GM18861 (cell line): ENCODE measurements around the gene PLEKHG4B.
"Not testable (repeated sequence)": the region's sequence is repeated elsewhere in the genome, so short reads cannot be mapped to it uniquely, and the experiment has no call there.

ENCODE experiments used
- ATAC-seq: cut with Tn5 transposase; IDR thresholded peaks from one replicate; pipeline ENCODE4 v1.9.1; 2021; ENCODE audit not compliant: unreplicated experiment

The PLEKHG4B gene

DNA sequence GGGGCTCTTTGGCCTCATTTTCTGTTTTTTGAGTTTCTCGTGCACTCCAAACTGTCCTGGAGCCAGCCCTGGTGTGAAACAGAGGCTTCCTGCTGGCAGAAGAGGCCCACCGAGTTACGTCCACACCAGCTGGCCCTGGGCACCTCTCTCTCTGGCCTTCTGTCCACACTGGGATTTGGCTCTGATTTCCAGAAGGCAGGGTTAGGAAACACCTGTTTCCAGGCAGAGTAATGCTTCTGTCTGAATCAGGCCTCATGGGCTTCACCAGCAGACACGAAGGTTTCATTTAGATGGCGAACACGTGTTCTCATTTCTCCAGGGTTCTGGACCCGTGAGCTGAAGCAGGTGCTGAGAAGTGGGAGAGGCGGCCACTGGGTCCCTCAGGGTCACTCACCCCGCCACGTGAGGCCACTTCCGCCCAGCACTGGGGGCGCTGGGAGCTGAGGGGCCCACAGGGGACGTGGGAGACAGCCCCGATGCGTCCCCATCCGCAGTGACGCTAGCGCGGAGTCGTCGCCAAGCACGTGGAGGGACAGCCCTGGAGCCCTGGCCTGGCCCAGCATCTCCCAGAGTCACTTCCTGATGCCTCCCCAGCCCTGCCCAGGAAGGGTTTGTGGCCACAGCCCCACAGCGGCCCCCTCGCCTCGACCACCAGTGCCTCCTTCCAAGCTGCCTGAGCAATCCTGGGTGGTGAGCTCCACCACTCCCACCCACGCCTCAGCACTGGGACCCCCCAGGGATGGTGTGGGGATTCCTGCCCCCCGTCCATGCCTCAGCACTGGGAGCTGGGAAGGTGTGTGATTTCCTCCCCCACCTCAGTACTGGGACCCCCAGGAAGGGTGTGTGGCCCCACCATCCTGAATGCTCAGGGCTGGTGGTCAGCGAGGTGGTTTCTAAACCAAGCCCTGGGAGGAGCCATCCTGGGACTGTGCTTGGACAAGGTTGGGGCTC is 94.4 kb downstream of the PLEKHG4B start:
- ATAC-seq = no peak

DNA sequence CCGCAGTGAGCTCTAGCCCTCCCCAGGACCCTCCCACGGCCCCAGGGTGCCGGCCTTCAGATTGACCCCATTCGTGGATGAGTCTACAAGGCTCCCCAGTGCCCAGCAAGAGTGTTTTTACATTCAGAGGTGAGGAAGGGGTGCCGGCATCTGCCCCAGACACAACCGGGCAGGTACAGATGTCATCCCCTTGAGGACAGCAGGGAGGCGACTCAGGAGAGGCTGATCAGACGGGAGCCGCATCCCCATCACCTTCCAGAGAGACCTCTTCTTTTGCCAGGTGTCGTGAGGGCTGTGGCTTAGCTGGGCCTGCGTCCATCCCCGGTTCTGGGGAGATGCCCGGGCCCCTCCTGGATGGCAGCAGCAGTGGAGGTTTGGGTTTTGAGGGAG is 95.1 kb downstream of the PLEKHG4B start:
- no peak for ATAC-seq

DNA sequence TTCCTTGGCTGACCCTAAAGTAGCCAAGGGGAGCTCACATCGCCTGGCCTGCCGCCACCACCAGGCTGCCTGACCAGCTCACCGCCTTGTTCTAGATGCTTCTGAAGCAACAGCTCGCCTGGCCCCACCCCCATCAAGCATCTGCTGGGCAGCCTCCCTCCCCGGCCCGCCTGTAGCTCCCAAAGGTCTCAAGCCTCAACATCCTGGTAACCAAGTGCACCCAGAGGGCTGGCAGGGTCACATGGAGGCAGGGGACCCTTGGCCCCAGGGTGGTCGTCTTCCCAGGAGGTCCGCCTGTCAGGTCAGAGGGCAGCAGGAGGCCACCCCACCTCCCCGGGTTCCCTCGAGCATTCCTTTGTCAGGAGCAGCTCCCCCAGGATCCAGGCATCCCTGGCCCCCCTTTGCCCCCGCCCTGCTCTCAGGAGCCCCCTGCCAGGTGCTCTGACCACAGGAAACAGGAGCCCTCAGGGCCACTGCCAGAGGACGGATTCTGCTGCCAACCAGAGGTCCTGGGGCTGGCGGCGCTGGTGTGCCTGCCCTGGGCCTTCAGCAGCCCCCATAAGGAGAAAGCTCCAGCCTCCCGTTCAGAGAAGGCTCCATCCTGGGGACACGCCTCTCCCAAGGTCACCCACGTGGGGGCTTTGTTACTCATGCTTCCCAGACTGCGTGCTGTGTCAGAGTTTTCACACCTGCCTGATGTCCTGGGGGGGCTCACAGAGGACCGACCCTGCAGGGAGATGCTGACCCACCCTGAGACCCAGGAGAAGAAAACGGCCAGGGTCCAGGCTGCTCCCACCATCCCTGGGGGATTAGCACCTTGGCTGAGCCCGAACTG is 95.9 kb downstream of the PLEKHG4B start:
- no peak for ATAC-seq

DNA sequence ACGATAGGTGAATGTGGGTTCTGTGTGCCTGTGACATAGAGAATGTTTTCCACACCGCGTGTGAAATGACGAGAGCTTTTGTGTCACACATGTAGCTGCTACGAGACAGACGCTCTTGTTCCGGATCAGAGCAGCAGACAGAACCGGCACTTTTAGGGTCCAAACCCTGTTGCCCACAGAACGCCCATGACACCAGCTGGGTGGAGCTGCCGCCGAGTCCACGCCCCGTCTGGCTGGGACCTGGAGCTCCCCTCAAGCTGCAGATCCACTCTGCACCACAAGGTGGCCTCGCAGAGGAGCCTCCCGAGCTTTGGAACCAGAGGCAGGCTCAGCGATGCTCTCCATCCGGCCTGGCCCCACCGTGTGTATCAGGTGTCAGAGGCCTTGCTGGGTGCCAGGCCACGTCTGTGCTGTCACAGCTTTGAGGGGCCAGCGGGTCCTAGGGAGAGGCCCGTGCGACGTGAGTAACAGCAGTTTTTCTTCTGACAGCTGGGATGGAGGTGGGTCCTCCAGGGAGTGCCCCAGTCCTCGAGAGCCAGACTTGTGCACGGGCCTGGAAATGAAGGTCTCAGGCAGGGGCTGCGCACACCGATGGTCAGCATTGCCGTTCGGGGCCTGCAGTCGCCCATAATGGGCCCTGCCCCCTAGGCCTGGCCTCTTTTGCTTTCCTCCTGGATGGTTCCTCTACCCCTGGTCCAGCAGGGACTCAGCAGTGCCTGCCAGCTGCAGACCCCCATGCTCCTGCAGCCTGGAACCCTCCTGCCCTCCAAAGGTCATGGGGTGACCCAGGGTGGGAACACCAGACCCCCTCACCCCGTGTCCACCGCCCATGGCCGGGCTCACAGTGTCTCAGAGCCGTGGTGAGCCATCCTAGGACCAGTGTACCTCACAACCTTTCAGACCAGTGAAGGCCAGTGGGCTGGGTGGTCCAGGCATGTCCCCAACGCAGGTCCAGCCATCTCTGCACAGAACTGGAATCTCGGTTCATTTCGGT is 96.8 kb downstream of the PLEKHG4B start:
- ATAC-seq = peak; percentile 89

DNA sequence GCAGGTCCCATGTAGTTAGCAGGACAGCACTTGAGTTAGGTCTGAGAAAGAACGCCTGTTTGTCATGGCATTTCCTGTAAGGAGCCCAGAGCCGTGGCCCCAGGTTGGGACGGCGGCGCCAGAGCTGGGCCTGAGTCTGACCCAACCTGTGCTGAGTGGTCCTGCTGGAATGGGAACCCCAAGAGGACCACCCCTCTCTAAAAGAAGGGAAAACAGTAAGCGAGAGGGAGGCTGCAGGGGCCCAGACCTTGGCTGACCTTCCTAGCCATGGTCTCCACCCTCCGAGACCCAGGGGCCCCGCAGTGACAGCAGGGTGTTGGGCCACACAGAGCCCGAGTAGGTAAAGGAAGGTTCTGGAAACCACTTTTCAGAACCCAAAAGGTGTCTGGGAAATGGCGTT is 97.5 kb downstream of the PLEKHG4B start:
- ATAC-seq = no peak

DNA sequence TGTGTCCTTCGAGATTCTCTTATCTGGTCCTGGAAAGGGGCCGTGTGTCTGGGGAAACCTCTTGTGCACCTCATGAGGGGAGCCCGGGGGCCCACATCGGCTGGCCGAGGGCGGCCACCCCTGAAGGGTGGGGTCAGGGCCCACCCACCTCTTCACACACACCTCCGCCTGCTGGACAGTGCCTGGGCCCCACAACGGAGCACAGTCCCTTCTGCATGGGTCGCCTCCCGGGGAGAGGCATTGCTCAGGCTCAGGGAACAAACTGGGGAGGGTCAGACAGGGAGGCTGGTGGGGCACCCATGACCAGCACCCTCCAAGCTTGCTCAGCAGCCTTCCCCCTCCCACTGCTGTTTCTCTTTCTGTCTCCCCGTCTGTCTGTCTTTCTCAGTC is 98.0 kb downstream of the PLEKHG4B start:
- no peak for ATAC-seq

DNA sequence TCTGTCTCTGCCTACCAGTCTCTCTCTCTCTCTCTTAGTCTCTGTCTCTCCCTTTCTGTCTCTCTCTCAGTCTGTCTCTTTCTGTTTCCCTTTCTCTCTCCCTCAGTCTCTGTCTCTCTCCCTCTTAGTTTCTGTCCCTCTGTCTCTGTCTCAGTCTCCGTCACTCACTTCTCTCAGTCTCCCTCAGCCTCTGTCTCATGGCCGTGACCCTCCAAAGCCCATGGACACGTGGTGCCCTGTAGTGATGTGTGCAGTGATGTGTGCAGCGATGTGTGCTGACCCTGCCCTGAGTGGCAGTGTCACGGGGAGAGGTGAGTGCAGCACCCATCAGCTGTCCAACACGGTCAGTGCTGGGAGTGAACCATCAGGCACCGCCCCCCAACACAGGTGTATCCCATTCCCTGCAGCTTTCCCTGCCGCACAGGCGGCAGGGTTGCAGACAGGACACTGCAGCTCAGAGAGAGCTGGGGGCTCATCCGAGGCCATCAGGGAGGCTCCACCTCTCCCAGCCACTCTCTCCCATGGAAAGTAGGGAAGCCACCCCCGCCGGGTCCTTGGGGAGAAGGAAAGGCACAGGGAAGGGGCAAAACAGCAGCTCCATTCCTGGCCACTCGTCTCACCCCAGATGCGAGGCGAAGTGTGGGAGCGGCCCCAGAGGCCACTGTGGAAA is 98.5 kb downstream of the PLEKHG4B start:
- no peak for ATAC-seq

DNA sequence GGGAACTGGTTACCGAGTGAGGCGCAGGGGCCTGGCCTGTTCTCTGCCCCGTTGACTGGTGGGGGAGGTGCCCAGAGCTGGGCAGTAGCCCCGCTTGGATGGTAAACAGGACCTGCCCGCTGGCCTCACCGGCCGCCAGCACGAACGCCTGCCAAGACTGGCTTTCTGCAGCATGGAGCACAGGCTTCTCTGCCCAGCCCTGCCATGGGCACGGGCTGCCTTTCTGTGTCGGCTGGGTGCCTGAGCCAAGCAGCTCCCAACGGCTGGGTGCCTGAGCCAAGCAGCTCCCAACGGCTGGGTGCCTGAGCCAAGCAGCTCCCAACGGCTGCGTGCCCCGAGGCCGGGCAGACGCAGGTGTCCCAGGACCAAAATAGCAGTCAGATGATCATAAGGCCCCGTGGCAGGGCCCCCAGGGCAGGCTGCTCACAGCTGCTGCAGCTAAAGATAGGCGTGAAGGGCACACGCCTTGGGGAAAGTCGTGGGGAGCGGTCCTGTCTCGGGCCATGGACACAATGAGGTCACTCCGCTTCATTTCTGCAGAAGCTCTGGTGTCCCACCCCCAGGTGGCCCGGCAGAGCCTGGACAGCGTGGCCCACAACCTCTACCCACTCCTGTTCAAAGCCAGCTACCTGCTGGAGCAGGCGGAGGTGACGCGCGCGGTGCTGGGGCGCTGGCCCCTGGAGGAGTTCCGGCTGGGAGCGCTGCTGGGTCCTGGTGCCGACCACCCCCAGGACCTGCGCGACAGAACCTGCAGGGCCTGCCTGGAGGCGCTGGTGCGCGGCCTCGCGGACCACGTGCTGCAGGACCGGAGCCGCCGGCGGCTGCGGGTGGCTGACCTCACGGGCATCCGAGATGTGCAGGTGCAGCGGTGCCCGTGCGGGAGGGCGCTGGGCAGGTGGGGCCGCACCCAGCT is 99.3 kb downstream of the PLEKHG4B start, which contains the start of gene LRRC14B:
Gene LRRC14B (plus strand): TSS at position 460 of the 913 bp plus-strand sequence. CDS start 44 bp downstream, at position 504.
- ATAC-seq = no peak

DNA sequence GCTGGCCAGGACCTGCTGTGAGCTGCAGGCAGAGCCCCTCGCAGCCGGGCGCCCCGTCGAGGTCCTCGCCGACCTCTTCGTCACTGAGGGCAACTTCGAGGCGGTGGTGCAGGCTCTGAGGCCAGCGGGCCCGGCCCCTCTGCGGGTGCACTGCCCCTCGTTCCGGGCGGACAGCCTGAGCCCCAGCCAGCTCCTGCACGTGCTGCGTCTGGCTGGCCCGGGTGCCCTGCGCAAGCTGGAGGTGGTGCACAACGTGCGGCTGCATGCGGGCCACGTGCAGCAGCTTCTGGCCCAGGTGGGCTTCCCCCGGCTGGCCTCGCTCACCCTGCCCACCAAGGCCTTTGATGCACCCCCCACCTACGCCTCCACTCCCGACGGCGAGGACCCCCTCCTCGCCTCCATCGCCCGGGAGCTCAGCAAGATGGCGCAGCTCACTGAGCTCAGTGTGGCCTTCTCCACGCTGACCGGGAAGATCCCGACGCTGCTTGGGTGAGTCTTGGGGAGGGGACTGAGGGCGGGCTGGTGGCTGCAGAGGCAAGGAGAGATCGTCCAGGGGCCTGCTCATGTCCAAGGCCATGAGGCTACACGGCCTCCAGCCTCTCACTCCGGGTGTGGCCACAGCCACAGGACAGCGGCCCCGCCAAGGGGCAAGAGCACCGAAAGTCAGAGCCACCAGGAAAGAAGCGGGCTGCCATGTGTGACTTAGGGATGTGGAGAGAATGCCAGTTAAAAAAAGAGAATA is 100.2 kb downstream of the PLEKHG4B start:
- no peak for ATAC-seq

DNA sequence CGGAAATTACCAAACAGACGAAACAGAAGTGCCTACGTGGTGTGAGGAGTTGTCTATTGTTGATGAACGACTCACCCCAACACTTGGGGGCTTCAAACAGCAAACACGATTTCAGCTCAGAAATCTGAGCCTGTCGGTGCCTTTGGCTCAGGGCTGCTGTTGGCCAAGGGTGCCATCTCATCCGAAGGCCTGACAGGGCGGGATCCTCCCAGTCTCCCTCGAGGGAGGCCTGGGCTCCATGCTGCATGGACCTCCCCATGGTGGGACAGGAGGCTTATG is 100.7 kb downstream of the PLEKHG4B start:
- ATAC-seq = no peak

DNA sequence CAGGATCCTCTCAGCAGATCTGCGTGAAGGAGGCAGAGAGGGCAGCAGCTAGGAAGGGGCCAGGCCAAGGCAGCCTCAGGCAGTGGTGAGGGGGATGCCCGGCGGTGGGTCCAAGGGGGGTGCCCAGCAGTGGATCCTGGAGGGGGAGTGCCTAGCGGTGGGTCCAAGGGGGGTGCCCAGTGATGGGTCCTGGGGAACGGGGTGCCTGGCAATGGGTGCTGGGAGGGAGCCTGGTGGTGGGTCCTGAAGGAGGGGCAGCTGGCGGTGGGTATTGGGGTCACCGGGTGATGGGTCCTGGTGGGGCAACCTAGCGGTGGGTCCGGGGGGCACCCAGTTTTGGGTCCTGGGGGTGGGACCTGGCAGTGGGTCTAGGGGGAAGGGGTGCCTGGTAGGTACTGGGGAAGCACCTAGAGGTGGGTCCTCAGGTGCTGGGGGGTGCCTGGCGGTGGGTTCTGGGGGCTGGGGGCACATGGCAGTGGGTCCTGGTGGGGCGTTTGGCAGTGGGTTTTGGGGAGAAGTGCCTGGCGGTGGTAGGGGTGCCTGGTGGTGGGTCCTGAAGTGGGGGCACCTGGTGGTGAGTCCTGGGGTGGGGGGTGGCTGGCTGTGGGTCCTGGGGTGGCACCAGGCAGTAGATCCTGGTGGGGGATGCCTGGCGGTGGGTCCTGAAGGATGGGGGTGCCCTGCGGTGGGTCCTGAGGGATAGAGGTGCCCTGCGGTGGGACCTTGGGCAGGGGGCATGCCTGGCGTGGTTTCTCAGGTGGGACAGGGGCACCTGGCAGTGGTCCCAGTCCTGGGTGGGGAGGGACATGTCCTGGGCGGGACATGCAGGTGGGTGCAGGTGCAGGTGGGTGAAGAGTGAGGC is 101.2 kb downstream of the PLEKHG4B start:
- ATAC-seq = no peak

DNA sequence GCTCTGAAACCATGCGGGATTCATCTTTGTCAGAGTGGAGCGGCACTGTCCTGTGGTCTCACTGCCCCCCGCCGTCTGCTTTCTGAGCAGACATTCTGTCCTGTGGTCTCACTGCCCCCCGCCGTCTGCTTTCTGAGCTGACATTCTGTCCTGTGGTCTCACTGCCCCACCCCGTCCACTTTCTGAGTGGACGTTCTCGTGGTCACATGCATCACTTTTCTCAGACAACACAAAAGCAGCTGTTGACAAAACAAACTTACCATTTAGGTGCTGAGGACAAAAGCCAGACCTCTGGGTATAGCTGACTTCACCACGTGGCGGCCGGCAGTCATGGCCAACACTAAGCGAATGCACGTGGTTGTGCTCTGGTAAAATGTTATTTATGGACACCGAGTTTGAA is 102.1 kb downstream of the PLEKHG4B start:
- no peak for ATAC-seq

DNA sequence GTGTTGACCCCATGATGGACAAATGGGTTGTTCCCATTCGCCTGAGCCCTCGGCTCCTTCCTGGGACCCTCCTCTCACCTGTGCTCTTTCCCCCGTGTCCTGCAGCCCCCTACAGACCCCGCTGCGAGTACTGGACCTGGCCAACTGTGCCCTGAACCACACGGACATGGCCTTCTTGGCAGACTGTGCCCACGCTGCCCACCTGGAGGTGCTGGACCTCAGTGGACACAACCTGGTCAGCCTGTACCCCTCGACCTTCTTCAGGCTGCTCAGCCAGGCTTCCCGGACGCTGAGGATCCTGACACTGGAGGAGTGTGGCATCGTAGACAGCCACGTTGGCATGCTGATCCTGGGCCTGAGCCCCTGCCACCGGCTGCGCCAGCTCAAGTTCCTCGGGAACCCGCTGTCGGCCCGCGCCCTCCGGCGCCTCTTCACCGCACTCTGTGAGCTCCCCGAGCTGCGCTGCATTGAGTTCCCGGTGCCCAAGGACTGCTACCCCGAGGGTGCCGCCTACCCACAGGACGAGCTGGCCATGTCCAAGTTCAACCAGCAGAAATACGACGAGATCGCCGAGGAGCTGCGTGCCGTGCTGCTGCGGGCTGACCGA is 102.7 kb downstream of the PLEKHG4B start:
- no peak for ATAC-seq

DNA sequence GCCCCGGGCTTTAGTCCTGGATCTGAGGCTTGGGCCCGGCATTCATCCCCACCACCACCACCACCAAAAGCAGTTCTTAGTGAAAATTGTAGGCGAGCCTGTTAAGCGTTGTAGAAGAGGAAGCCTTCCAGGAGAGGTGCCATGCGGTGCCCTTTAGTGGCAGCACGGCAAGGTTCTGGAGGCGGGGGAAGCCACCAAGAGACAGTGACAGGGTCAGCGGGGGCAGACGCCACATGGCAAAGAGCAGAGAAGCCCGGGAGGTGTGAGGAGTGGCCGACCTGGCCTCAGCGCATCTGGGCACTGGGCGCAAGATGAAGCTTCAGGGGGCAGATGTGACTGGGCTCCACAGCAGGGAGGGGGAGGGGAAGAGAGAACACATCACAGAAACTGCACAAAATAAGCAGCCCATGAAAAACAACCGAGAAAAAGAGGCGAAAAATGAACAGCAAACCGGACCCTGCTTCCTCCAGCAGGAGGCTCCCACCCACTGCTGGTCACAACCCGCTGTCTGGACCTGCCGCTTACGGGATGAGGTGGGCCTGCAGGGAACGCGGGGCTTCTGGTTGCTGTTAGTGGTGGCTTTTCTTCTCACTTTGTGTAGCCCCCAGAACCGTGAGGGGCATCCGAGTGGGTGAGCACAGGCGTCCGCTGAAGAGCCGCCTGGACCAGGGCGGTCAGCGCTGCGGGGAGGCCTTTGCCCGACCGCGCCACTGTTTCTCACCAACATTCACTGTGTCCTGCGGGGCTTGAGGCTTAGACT is 103.6 kb downstream of the PLEKHG4B start:
- no peak for ATAC-seq

DNA sequence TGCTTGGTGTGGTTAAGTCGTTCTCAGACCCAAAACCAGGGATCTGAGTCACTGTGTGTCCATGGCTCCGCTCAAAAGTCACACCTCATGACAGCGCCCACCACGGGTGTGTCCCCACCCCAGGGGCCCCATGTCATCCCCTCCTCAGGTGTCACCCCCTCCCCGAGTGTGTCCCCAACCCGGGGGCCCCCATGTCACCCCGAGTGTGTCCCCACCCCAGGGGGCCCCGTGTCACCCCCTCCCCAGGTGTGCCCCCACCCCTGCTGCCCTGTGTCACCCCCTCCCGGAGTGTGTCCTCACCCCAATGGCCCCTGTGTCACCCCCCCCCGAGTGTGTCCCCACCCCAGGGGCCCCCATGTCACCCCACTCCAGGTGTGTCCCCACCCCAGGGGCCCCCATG is 104.4 kb downstream of the PLEKHG4B start:
- no peak for ATAC-seq

DNA sequence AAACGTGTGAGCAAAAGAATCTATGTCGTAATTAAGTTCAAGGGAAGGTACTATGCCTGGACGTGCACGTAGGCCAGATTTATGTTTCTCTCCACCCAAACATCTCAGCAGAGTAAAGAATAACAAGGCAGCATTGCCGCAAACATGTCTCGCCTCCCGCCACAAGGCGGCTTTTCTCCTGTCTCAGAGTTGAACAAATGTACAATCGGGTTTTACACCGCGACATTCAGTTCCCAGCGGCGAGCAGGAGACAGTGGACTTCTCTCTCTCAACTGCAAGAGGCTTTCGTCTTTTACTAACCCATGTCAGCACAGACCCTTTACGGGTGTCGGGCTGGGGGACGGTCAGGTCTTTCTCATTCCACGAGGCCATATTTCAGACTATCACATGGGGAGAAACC is 105.1 kb downstream of the PLEKHG4B start:
- not testable (repeated sequence) for ATAC-seq
